ENCODE measurements around the gene TARDBP.
"Not testable (repeated sequence)": the region's sequence is repeated elsewhere in the genome, so short reads cannot be mapped to it uniquely, and the experiment has no call there.

The TARDBP gene

DNA sequence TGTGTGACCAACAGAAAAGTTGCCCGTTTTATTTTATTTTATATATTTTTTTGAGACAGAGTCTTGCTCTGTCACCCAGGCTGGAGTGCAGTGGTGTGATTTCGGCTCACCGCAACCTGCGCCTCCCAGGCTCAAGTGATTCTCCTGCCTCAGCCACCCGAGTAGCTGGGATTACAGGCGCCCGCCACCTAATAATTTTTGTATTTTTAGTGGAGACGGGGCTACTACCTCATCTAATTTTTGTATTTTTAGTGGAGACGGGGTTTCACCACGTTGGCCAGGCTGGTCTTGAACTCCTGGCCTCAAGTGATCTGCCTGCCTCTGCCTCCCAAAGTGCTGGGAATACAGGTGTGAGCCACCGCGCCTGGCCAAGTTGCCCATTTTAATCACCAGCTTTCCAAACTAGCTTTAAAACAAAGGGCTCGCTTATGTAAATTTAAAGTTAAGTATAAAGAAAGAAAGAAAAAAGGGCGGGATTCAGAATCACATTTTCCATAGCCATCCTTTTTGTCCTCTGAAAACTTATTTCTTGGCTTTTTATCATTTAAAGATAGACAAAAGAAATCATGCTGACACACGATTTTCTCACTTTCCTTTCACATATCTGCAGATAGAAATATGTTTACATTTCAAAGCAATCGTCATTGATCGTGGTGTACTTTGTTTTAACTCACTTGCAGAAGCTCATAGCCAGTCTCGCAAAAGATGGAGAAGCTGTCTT lies 24.7 kb downstream of the TARDBP start:
- not testable (repeated sequence) for DNase-seq
- in situ Hi-C loops (cut with MboI; ENCODE audit: low pct_unique_long_range_greater_than_20kb, low sequenced_read_pairs), result loop anchor here (25.0 kb wide), 2 partner anchors 600 to 700 kb away; partner anchors contain the start of gene AGTRAP

DNA sequence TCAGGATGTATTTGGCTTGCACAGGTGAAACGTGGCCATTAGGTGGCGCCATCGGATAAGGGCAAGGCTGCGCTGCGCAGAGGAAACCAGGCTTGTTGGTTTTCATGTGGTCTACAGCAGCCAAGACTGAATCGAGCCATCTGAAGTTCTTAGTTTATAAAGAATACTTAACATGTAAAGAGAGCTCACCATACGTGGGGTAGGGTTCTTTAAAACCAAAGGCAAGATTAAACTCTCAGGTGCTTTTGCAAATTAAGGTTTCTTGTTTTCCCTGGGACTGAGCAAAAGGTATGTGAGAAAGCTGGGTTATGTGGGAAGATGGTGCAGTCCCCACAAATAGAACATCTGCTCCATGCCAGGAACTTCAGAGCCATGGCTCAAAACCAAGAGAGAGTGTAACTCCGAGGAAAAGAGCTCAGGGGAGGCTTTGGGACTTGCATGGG lies 25.3 kb downstream of the TARDBP start:
- in situ Hi-C loops (cut with MboI; ENCODE audit: low pct_unique_long_range_greater_than_20kb, low sequenced_read_pairs), result loop anchor here (25.0 kb wide), 2 partner anchors 600 to 700 kb away; partner anchors contain the start of gene AGTRAP
- DNase-seq, result peak; percentile 86

DNA sequence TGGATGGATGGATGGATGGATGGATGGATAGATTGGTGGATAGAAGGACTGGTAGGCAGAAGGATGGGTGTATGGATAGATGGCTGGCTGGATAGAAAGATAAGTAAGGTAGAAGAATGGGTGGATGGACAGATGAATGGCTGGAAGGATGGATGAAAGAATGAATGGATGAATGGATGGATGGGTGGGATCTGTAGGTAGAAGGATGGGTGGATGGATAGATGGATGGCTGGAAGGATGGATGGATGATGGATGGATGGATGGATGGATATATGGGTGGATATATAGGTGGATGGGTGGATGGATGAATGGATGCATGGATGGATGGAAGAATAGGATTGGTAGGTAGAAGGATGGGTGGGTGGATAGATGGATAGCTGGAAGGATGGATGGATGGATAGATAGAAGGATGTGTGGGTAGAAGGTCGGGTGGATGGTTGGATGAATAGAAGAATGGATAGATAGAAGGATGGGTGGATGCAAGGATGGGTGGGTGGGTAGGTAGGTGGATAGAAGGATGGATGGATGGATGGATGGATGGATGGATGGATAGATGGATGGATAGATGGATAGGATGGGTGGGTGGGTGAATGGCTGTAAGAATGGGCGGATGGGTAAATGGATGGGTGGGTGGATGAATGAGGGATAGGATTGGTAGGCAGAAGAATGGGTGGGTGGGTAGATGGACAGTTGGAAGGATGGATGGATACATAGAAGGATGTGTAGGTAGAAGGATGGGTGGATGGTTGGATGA lies 27.1 kb downstream of the TARDBP start:
- no peak for DNase-seq
- in situ Hi-C loops (cut with MboI; ENCODE audit: low pct_unique_long_range_greater_than_20kb, low sequenced_read_pairs), result loop anchor here (25.0 kb wide), 2 partner anchors 598 to 698 kb away; partner anchors contain the start of gene AGTRAP

DNA sequence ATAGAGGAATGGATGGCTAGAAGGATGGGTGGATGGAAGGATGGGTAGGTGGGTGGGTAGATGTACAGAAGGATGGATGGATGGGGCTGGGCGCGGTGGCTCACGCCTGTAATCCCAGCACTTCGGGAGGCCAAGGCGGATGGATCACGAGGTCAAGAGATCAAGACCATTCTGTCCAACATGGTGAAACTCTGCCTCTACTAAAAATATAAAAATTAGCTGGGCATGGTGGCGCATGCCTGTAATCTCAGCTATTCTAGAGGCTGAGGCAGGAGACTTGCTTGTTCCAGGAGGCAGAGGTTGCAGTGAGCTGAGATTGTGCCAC lies 27.6 kb downstream of the TARDBP start:
- in situ Hi-C loops (cut with MboI; ENCODE audit: low pct_unique_long_range_greater_than_20kb, low sequenced_read_pairs), result loop anchor here (25.0 kb wide), 2 partner anchors 597 to 697 kb away; partner anchors contain the start of gene AGTRAP
- not testable (repeated sequence) for DNase-seq

DNA sequence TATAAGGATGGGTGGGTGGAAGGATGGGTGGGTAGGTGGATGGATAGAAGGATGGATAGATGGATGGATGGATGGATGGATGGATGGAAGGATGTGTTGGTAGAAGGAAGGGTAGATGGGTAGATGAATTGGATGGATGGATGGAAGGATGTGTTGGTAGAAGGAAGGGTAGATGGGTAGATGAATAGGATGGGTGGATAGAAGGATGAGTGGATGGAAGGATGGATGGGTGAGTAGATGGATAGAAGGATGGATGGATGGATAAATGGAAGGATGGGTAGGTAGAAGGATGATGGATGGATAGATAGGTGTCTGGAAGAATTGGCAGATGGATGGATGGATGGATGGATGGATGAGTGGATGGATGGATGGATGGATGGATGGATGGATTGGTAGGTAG lies 28.6 kb downstream of the TARDBP start:
- DNase-seq, result no peak
- in situ Hi-C loops (cut with MboI; ENCODE audit: low pct_unique_long_range_greater_than_20kb, low sequenced_read_pairs), result loop anchor here (25.0 kb wide), 2 partner anchors 596 to 696 kb away; partner anchors contain the start of gene AGTRAP

DNA sequence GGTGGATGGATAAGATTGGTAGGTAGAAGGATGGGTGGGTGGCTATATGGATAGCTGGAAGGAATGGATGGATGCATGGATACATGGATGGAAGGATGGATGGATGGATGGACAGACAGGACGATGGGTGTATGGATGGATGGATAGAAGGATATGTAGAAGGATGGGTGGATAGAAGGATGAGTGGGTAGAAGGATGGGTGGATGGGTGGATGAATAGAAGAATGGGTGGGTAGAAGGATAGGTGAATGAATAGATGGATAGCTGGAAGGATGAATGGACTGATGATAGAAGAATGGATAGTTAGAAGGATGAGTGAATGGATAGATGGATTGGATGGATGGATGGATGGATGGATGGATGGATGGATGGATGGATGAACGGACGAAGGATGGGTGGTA lies 29.6 kb downstream of the TARDBP start:
- in situ Hi-C loops (cut with MboI; ENCODE audit: low pct_unique_long_range_greater_than_20kb, low sequenced_read_pairs), result loop anchor here (25.0 kb wide), 2 partner anchors 595 to 695 kb away; partner anchors contain the start of gene AGTRAP
- no peak for DNase-seq

DNA sequence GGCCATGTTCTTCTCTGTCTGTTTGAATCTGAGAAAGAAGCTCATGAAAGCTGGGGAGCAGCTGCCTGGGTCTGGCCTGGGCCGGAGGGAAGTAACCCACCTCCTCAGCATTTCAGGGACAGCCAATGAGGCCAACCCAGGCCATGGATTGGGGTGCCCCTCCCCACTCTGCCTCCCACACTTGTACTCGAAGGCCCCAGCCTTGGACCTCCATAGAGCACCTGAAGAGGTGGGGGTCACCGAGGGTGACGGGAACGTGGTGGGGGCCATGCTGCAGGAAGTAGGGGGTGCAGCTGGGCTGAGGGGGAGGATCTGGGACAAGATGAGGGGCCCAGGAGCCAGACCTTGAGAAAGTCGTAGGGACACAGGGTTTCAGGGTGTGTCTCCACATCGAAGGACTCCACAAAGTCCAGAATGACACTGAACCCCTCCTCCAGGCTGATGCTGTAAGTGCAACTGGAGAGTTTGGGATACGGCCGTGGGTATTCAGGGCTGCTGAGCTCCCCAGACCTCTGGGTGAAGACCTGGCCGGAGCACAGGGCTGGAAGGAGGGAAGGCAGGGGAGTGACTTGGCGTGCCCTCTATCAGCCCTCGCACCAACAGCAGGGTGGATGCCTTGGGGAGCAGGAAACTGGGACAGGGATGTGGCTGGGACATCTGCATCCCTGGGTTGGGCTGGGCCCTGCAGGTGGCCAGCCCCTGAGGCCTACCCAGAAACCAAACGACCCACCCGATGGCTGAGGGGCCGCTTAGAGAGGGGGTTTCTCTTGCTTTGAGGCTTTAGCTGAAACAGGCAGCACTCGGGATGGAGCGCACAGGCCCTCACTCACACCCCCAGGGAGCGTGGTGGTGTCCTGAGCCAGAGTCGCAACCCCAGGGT lies 30.8 kb downstream of the TARDBP start:
- in situ Hi-C loops (cut with MboI; ENCODE audit: low pct_unique_long_range_greater_than_20kb, low sequenced_read_pairs), result loop anchor here (25.0 kb wide), 2 partner anchors 594 to 694 kb away; partner anchors contain the start of gene AGTRAP
- no peak for DNase-seq

DNA sequence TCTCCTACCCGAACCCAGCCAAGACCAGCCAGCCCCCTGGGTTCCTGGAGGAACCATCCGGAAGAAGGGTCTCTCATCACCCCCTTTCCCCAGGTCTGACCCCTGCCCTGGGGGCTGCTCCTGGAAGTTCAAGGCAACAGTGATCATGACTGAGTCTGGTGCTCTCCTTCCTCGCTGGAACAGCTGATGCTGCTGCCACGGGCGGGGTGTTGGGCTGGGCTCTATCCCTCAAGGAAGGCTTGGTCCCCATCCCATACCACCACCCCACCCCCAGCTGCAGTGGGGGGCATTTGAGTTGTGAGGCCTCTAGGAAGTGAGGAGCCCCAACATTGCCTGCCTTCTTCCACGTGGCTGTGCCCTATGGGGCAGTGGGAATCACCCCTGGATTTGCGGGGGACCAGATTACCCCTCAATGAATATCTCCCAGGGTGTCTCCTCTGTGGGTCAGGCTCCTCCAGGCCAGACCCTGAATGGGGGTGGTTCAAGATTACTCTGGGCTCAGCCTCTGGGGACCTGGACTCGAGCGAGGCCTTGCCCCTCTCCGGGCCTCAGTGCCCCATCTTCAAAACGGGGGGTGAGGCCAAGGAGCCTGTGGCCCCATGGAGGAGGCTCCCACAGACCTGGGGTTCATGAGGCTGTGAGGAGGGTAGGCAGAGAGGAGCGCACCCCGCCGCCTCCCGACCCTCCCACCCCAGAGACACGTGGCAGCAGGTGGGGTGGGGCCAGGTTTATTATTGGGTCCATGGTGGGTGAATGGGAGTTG lies 31.8 kb downstream of the TARDBP start:
- in situ Hi-C loops (cut with MboI; ENCODE audit: low pct_unique_long_range_greater_than_20kb, low sequenced_read_pairs), result loop anchor here (25.0 kb wide), 2 partner anchors 593 to 693 kb away; partner anchors contain the start of gene AGTRAP
- DNase-seq, result no peak

DNA sequence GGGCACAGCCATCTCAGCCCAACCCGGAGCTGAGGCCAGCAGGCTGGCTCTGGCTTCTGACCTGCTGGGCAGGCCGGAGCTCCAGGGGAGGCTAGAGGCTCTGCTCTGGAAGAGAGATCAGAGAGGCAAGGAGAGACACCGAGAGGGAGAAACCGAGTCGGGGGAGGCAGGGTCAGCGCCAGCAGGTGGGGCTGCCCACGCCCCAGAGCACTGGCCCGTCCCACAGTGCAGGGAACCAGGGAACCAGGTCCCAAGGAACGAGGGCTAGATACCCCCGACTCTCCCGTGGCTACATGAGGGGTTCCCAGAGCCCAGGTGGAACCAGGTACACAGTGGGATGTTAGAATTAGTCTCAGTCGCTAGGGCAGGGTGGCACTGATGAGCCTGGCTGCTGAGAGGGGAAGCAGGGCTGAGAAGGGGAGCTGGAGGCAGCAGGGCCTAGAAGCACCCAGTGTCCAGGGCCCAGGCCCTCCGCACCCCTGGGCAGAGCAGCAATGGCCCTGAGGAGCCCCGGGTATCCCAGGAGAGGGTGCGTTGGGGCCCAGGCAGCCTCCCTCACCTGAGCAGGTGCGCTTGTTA lies 32.5 kb downstream of the TARDBP start:
- in situ Hi-C loops (cut with MboI; ENCODE audit: low pct_unique_long_range_greater_than_20kb, low sequenced_read_pairs), result loop anchor here (25.0 kb wide), 2 partner anchors 592 to 692 kb away; partner anchors contain the start of gene AGTRAP
- DNase-seq, result no peak

DNA sequence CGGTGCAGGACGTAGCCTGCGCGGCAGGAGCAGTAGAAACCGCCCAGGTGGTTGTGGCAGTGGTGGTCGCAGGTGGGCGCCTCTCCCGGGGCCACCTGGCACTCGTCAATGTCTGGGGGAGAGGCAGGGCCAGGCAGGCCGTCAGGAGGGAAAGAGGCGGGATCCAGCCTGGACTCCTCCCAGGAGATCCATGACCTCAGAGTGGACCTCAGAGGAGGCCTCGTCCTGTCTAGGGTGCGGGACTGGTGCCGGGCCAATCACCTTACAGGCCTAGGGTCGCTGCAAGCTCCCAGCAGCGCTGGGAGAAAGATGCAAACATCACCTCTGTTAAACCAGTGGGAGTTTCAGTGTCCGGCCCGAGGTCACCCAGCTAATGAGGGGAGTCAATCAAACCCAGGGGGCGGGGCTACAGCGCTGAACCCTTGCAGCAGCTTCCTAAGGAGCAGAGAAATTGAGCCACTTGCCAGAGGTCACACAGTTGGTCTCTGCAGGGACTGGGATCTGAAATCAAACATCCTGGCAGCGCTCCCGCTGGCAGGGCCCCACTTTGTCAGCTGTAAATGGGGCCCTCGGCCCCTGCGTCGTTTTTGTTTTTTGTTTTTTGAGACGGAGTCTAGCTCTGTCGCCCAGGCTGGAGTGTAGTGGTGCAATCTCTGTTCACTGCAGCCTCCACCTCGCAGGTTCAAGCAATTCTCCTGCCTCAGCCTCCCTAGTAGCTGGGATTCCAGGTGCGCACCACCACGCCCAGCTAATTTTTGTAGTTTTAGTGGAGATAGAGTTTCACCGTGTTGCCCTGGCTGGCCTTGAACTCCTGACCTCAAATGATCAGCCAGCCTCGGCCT lies 33.2 kb downstream of the TARDBP start:
- no peak for DNase-seq
- in situ Hi-C loops (cut with MboI; ENCODE audit: low pct_unique_long_range_greater_than_20kb, low sequenced_read_pairs), result loop anchor here (25.0 kb wide), 2 partner anchors 592 to 692 kb away; partner anchors contain the start of gene AGTRAP

DNA sequence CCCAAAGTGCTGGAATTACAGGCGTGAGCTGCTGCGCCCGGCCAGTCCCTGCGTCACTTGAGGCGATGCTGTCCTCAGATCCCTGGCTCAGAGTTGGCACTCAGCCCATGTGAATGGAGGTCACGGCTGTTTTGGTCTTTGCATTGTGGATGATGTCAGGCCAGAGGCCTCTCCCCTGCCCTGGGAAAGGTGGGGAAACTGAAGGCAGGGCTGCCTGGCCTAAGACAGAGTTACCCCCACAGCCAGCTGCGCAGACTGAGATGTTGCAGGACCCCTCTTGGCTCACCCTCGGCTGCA lies 33.8 kb downstream of the TARDBP start:
- in situ Hi-C loops (cut with MboI; ENCODE audit: low pct_unique_long_range_greater_than_20kb, low sequenced_read_pairs), result loop anchor here (25.0 kb wide), 2 partner anchors 591 to 691 kb away; partner anchors contain the start of gene AGTRAP
- no peak for DNase-seq

DNA sequence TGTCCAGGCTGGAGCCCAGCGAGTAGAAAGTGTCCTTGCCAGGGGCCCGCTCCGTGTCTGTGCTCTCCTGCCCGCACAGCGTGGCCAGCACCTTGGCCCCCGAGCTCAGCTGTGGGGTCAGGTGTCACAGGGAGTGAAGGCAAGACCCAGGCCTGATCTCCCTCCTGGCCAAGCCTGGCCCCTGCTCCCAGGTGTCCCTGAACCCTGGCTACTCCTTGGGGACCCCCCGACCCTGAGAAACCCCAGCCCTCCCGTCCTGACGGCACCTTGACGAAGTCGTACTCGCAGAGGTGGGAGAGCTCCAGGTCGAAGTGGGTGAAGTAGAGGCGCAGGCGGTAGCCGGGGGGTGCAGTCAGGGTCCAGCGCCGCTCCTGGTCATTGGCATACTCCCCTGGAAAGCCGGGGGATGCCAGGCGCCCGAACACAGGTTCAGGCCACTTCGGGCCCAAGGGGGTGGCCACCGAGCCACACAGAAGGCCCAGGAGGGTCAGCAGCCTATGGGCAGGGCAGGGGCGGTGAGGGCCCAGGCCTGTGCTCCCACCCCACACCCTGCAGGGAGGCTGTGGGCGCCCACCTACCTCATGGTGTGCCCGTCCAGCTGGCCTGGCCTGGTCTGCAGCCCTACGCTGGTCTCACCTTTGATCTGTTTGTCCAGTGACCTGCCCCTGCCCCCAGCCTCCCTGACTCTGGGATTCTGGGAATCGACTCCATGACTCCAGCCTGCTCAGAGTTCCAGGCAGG lies 34.3 kb downstream of the TARDBP start, which contains the start of gene MASP2:
Gene MASP2, minus strand, starts transcription at position 615 of the 741 bp plus-strand sequence. Its CDS starts 32 bp downstream, at position 583.
- in situ Hi-C loops (cut with MboI; ENCODE audit: low pct_unique_long_range_greater_than_20kb, low sequenced_read_pairs), result loop anchor here (25.0 kb wide), 2 partner anchors 591 to 691 kb away; partner anchors contain the start of gene AGTRAP
- DNase-seq, result no peak

DNA sequence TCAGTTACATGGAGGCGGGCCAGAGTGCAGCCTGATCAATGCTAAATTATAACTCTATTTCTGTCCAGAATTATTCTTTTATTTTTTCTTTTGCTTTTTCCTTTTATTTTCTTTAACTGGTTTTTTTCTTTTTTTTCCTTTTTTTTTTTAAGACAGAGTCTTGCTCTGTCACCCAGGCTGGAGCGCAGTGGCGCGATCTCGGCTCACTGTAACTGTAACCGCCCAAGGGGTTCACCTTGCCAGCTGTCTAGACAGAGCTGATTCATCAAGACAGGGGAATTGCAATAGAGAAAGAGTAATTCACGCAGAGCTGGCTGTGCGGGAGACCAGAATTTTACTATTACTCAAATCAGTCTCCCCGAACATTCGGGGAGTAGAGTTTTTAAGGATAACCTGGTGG lies 38.7 kb downstream of the TARDBP start:
- in situ Hi-C loops (cut with MboI; ENCODE audit: low pct_unique_long_range_greater_than_20kb, low sequenced_read_pairs); DNase-seq: not testable (repeated sequence)

DNA sequence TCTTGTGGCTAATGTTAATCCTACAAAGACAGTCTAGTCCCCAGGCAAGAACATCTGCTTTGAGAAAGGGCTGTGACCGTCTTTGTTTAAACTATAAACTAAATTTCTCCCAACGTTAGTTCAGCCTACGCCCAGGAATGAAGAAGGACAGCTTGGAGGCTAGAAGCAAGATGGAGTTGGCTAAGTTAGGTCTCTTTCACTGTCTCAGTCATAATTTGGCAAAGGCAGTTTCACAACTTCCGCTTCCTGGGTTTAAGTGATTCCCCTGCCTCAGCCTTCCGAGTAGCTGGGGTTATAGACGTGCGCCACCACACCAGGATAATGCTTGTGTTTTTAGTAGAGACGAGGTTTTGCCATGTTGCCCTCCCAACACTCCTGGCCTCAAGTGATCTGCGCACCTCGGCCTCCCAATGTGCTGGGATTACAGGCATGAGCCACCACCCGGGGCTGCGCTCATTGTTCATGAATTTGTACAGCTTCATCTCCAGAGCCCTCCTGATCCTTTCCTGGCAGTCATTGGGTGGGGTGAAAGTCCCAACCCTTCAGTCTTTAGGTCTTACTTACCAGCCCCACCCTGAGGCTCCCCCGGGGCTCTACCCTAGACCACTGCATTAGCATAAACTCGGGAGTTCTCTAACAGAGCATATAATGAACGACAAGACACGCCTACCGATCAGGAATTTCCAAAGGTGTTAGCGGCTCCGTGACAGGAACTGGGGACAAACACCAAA lies 39.5 kb downstream of the TARDBP start:
- in situ Hi-C loops (cut with MboI; ENCODE audit: low pct_unique_long_range_greater_than_20kb, low sequenced_read_pairs), result no loop called here
- peak; percentile 87 for DNase-seq

DNA sequence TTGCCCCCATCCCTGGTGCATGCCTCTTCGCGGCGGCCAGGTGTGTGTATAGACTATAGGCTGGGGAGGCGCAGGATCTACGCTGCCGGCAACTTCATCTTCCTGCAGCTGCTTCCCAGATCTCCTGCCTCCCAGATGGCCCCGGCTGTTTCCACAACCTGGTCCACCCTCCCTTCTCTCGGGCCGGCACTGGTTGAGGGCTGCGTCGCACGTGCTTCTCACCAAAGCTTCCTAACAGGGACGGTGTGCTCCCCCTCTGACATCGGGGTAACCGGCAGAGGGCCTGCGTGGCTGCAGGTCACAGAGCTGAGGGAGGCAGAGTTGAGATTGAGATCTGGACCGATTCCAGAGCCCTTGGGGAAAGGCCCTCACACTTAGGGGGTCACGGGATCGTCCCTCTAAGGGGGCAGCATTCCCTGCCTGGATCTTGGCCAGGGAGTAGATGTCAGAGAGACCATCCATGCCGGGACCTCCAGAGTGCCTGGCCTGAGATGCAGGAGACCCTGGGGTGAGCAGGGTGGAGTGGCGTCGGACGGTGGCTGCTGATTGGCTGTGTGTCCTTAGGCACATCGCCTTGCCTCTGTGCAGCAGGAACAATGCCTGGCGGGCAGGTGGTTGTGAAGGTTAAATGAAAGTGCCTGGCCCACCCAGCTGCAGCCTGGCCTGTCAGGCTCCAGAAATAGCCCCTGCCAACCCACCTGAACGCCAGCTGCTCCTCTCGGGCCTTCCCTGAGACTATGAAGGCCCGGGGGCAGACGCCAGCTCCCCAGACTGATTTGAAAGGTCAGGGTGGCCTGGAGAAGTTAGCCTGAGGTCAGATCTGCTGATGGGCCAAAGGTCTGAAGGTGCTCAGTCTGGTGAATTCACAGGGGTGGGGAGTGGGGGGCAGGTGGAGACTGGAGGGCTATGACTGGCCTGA lies 40.6 kb downstream of the TARDBP start:
- in situ Hi-C loops (cut with MboI; ENCODE audit: low pct_unique_long_range_greater_than_20kb, low sequenced_read_pairs), result no loop called here
- DNase-seq, result no peak
